OCI-LY3 (cell line): ENCODE data around the gene LRRC4C.

Experiments used
- H2AFZ ChIP-seq: fragments of 200-600, 300-600 bp; shearing (Covaris generic); 2 replicates; pipeline ENCODE4 v1.6.0; 2014; ENCODE audit warnings: antibody characterized with exemption, low read depth, low read length
- H3K27ac ChIP-seq: fragments of 200-600, 300-600 bp; sonication (generic); 2 replicates; pipeline ENCODE4 v1.5.1; 2014; ENCODE audit warnings: mild to moderate bottlenecking, low read length, moderate library complexity, mixed read lengths
- H3K27me3 ChIP-seq: fragments of 200-600, 300-600 bp; sonication (generic); 2 replicates; pipeline ENCODE4 v1.6.1; 2014; ENCODE audit warnings: low read depth, low read length, mixed read lengths
- H3K36me3 ChIP-seq: fragments of 200-600, 300-600 bp; sonication (generic); replicated peaks from 2 replicates; pipeline ENCODE3; 2014; ENCODE audit warnings: low read depth, low read length, mixed read lengths
- H3K4me1 ChIP-seq: fragments of 300-600, 200-600 bp; sonication (generic); 2 replicates; pipeline ENCODE4 v1.6.1; 2014; ENCODE audit warnings: low read length, mixed read lengths
- H3K4me2 ChIP-seq: fragments of 200-600, 300-600 bp; sonication (generic); 2 replicates; pipeline ENCODE4 v1.6.1; 2014; ENCODE audit warnings: low read length, mixed read lengths
- H3K4me3 ChIP-seq: fragments of 300-600, 200-600 bp; sonication (generic); 2 replicates; pipeline ENCODE4 v1.5.1; 2014; ENCODE audit warnings: antibody characterized with exemption, mild to moderate bottlenecking, low read length, moderate library complexity
- H3K79me2 ChIP-seq: fragments of 300-600, 200-600 bp; shearing (Covaris generic); 2 replicates; pipeline ENCODE4 v1.6.1; 2014; ENCODE audit warnings: mild to moderate bottlenecking, low read length, mixed read lengths
- H3K9ac ChIP-seq: fragments of 300-600, 200-600 bp; shearing (Covaris generic); 2 replicates; pipeline ENCODE4 v1.6.0; 2014; ENCODE audit warnings: mild to moderate bottlenecking, low read length, moderate library complexity
- H3K9me3 ChIP-seq: fragments of 200-600, 300-600 bp; shearing (Covaris generic); 2 replicates; pipeline ENCODE4 v1.6.1; 2014; ENCODE audit warnings: low read length, mixed read lengths; ENCODE audit not compliant: insufficient read depth
- H4K20me1 ChIP-seq: fragments of 200-600, 300-600 bp; sonication (generic); 2 replicates; pipeline ENCODE4 v1.6.1; 2016; ENCODE audit warnings: low read length, mixed read lengths; ENCODE audit not compliant: insufficient read depth
- CTCF ChIP-seq: fragments of 200-600, 300-600 bp; sonication (generic); IDR thresholded peaks from 2 replicates; pipeline ENCODE4 v1.5.1; 2014; ENCODE audit warnings: antibody characterized with exemption, low read length, low read depth
- EZH2phosphoT487 ChIP-seq: fragments of 200-600 bp; shearing (Covaris generic); IDR thresholded peaks from 2 replicates; pipeline ENCODE4 v1.6.1; 2018; ENCODE audit warnings: antibody characterized with exemption, mixed run types, low read depth

LRRC4C gene

GRCh38 chr11:40161854-40162410 lies 1297.5 kb downstream of the LRRC4C start:
- no peak overlapping the region for H3K9ac ChIP-seq
- no peaks in the 10 kb centered on the region for H4K20me1 ChIP-seq
- no peak overlapping the region for H3K4me3 ChIP-seq
- H3K36me3 ChIP-seq = no peaks in the 10 kb centered on the region
- no peaks in the 10 kb centered on the region for H3K9me3 ChIP-seq
- H3K4me1 ChIP-seq = no peaks in the 10 kb centered on the region
- H2AFZ ChIP-seq = no peak overlapping the region
- no peak for TF ChIP-seq EZH2phosphoT487
- TF ChIP-seq CTCF = no peak
- no peak overlapping the region for H3K4me2 ChIP-seq
- H3K27me3 ChIP-seq = no peaks in the 10 kb centered on the region
- H3K27ac ChIP-seq = no peak overlapping the region
- H3K79me2 ChIP-seq = no peaks in the 10 kb centered on the region

- Histone ChIP-seq H3K4me1 (no peaks in the 10 kb centered on the region), H2AFZ (no peak overlapping the region), H3K79me2 (no peaks in the 10 kb centered on the region), H3K9me3 (no peaks in the 10 kb centered on the region), H3K4me2 (no peak overlapping the region), H3K9ac (no peak overlapping the region), H3K4me3 (no peak overlapping the region), H3K27ac (no peak overlapping the region), H4K20me1 (no peaks in the 10 kb centered on the region), H3K27me3 (no peaks in the 10 kb centered on the region), H3K36me3 (no peaks in the 10 kb centered on the region)
- TF ChIP-seq CTCF = no peak
- TF ChIP-seq EZH2phosphoT487 = no peak
Observed at GRCh38 chr11:40160418-40160817, 1299.0 kb downstream of the LRRC4C start.

GRCh38 chr11:40149721-40150120 lies 1309.7 kb downstream of the LRRC4C start:
- Histone ChIP-seq H3K27ac (no peak overlapping the region), H3K4me3 (no peak overlapping the region), H3K4me1 (no peaks in the 10 kb centered on the region), H3K27me3 (no peaks in the 10 kb centered on the region), H4K20me1 (no peaks in the 10 kb centered on the region), H3K9me3 (no peaks in the 10 kb centered on the region; the same call in 1 of the 2 replicates), H3K36me3 (no peaks in the 10 kb centered on the region), H3K4me2 (no peak overlapping the region), H2AFZ (no peak overlapping the region), H3K79me2 (no peaks in the 10 kb centered on the region), H3K9ac (no peak overlapping the region)
- TF ChIP-seq CTCF (no peak), EZH2phosphoT487 (no peak)

GRCh38 chr11:40140560-40140959 lies 1318.9 kb downstream of the LRRC4C start:
- H3K9ac ChIP-seq = no peak overlapping the region
- no peaks in the 10 kb centered on the region for H3K36me3 ChIP-seq
- H2AFZ ChIP-seq = no peak overlapping the region
- no peaks in the 10 kb centered on the region for H3K79me2 ChIP-seq
- no peaks in the 10 kb centered on the region for H3K27me3 ChIP-seq
- TF ChIP-seq EZH2phosphoT487 (no peak), CTCF (no peak)
- no peaks in the 10 kb centered on the region for H3K4me1 ChIP-seq
- H3K4me3 ChIP-seq = no peak overlapping the region
- H3K4me2 ChIP-seq = no peak overlapping the region
- H3K9me3 ChIP-seq = no peaks in the 10 kb centered on the region
- H3K27ac ChIP-seq = no peak overlapping the region
- H4K20me1 ChIP-seq = no peaks in the 10 kb centered on the region
